ENCODE data around the gene VWF.

DNA sequence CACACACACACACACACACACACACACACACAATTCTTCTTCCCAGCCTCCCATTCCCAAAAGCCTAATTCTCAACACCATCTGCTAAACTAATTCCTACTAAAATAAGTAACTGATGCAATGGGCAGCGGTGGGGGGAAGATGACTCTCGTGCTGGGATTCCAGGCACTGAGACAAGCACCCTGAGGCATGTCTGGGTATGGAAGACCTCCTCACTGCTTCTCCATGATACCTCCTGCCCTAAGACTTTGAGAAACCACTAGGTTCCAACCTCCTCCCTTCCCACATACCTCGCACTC, 789 bp upstream of the VWF start:
- TF ChIP-seq, protein P1, sequence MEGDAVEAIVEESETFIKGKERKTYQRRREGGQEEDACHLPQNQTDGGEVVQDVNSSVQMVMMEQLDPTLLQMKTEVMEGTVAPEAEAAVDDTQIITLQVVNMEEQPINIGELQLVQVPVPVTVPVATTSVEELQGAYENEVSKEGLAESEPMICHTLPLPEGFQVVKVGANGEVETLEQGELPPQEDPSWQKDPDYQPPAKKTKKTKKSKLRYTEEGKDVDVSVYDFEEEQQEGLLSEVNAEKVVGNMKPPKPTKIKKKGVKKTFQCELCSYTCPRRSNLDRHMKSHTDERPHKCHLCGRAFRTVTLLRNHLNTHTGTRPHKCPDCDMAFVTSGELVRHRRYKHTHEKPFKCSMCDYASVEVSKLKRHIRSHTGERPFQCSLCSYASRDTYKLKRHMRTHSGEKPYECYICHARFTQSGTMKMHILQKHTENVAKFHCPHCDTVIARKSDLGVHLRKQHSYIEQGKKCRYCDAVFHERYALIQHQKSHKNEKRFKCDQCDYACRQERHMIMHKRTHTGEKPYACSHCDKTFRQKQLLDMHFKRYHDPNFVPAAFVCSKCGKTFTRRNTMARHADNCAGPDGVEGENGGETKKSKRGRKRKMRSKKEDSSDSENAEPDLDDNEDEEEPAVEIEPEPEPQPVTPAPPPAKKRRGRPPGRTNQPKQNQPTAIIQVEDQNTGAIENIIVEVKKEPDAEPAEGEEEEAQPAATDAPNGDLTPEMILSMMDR (IDR thresholded peaks at IDR 0.05; ENCODE audit: low read depth, low read length) = no peak
- TF ChIP-seq POLR2A (IDR thresholded peaks at IDR 0.05; ENCODE audit: extremely low read depth, insufficient read length) = no peak
- TF ChIP-seq, protein P2, sequence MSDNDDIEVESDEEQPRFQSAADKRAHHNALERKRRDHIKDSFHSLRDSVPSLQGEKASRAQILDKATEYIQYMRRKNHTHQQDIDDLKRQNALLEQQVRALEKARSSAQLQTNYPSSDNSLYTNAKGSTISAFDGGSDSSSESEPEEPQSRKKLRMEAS (IDR thresholded peaks at IDR 0.05; ENCODE audit: low read depth, low read length) = no peak

Measured in NB4 (cell line).